Kidney epithelial cell (primary cell): ENCODE data around the gene FRS3. TPM values are rescaled to one million over a fixed set of nuclear protein-coding genes. Genes with fewer than 3 reads are reported as not detected.

Experiments
- DNase-seq: peaks from one replicate; pipeline ENCODE4 v3.0.0-alpha.2; 2010; ENCODE audit warnings: low read depth
- H3K27me3 ChIP-seq: 2 replicates; pipeline ENCODE4 v1.6.0; 2011; ENCODE audit warnings: low read length; ENCODE audit not compliant: control insufficient read depth, insufficient read depth
- H3K36me3 ChIP-seq: 2 replicates; pipeline ENCODE4 v1.5.1; 2011; ENCODE audit warnings: low read length; ENCODE audit not compliant: control insufficient read depth, insufficient read depth
- H3K4me3 ChIP-seq: 2 replicates; pipeline ENCODE4 v1.5.1; 2011; ENCODE audit warnings: low read depth, mild to moderate bottlenecking, control low read depth, low read length
- CTCF ChIP-seq: IDR thresholded peaks from 2 replicates; pipeline ENCODE4 v1.5.1; 2011; ENCODE audit warnings: mild to moderate bottlenecking, moderate library complexity, low read length, control low read depth, inconsistent platforms; ENCODE audit not compliant: insufficient read depth, poor library complexity, severe bottlenecking
- total RNA-seq: library from RNA; depleted of rRNA; stranded (reverse); fragments of >200 nt; gene quantifications from 2 replicates; pipeline ENCODE4 v1.2.3, GENCODE V29; 2015

The FRS3 gene
- total RNA-seq, 1 donor from 2014 or later: 2.1 TPM

GRCh38 chr6:41786451-41787218, 6.9 kb upstream of the FRS3 start:
- peak; percentile 22 for TF ChIP-seq CTCF
- DNase-seq: no peak
- Histone ChIP-seq H3K27me3 (no peaks in the 10 kb centered on the region), H3K4me3 (peak overlapping the region; percentile 74), H3K36me3 (no peaks in the 10 kb centered on the region)

- no peaks in the 10 kb centered on the region for H3K27me3 ChIP-seq
- H3K4me3 ChIP-seq: peak overlapping the region; percentile 74
- no peaks in the 10 kb centered on the region for H3K36me3 ChIP-seq
- no peak for TF ChIP-seq CTCF
- DNase-seq: no peak
Observed at GRCh38 chr6:41785689-41786450, 6.2 kb upstream of the FRS3 start.

GRCh38 chr6:41785254-41785653, 5.6 kb upstream of the FRS3 start:
- no peak for TF ChIP-seq CTCF
- Histone ChIP-seq H3K36me3 (no peaks in the 10 kb centered on the region), H3K27me3 (no peaks in the 10 kb centered on the region), H3K4me3 (no peak overlapping the region)
- DNase-seq: no peak

- TF ChIP-seq CTCF: no peak
- no peaks in the 10 kb centered on the region for H3K36me3 ChIP-seq
- DNase-seq: no peak
- H3K4me3 ChIP-seq: no peak overlapping the region
- H3K27me3 ChIP-seq: no peaks in the 10 kb centered on the region
Observed at GRCh38 chr6:41784581-41785171, 5.0 kb upstream of the FRS3 start.

- no peak for DNase-seq
- Histone ChIP-seq H3K36me3 (no peaks in the 10 kb centered on the region), H3K27me3 (no peaks in the 10 kb centered on the region), H3K4me3 (no peak overlapping the region)
- TF ChIP-seq CTCF: no peak
Observed at GRCh38 chr6:41783106-41783780, 3.5 kb upstream of the FRS3 start.
